A673 (cell line): Measurements from ENCODE around the gene GPX4. TPM values are rescaled to one million over a fixed set of nuclear protein-coding genes. Genes with fewer than 3 reads are reported as not detected.

ENCODE experiments used
- BruUV-seq: library from RNA; stranded (reverse); fragments of 400-500 nt; replicated peaks from 2 replicates; lab custom pipeline; 2021; lab: Mats Ljungman, UMichigan
- CTCF ChIA-PET: fragments of 300-600 bp; sonication (Branson Sonifier 250); formaldehyde crosslinking; loops from one replicate; lab custom pipeline; 2022; ENCODE audit warnings: antibody characterized with exemption; lab: Charles Lee
- POLR2A ChIA-PET: fragments of 300-600 bp; sonication (Branson Sonifier 250); formaldehyde crosslinking; loops from one replicate; lab custom pipeline; 2022; ENCODE audit warnings: antibody characterized with exemption; ENCODE audit not compliant: low non-redundant PET; lab: Charles Lee
- DNase-seq: peaks from one replicate; pipeline ENCODE4 v3.0.0-alpha.2; 2015; ENCODE audit warnings: low spot score
- H3K27ac ChIP-seq: fragments of 200-600 bp; sonication (generic); 2 replicates; pipeline ENCODE4 v1.5.1; 2016; ENCODE audit warnings: mixed run types, low read depth, mild to moderate bottlenecking, mixed read lengths, antibody characterized with exemption, low read length; ENCODE audit not compliant: poor library complexity, severe bottlenecking
- H3K27me3 ChIP-seq: fragments of 200-600 bp; sonication (generic); replicated peaks from 2 replicates; pipeline ENCODE4 v1.6.1; 2017; ENCODE audit warnings: mixed run types, low read depth, mild to moderate bottlenecking, mixed read lengths, antibody characterized with exemption, low read length; ENCODE audit not compliant: insufficient read depth, poor library complexity
- H3K36me3 ChIP-seq: fragments of 200-600 bp; sonication (generic); 2 replicates; pipeline ENCODE4 v1.6.1; 2016; ENCODE audit warnings: mixed run types, mild to moderate bottlenecking, mixed read lengths, antibody characterized with exemption, low read length; ENCODE audit not compliant: insufficient read depth, poor library complexity, severe bottlenecking
- H3K4me1 ChIP-seq: fragments of 200-600 bp; sonication (generic); 2 replicates; pipeline ENCODE4 v1.6.1; 2017; ENCODE audit warnings: mixed run types, mild to moderate bottlenecking, mixed read lengths, antibody characterized with exemption, low read length; ENCODE audit not compliant: insufficient read depth, poor library complexity, severe bottlenecking
- H3K4me3 ChIP-seq: fragments of 200-600 bp; sonication (generic); 2 replicates; pipeline ENCODE4 v1.5.1; 2016; ENCODE audit warnings: low read depth, mixed run types, mild to moderate bottlenecking, mixed read lengths, low read length; ENCODE audit not compliant: poor library complexity, severe bottlenecking
- H3K9me3 ChIP-seq: fragments of 200-600 bp; sonication (generic); 2 replicates; pipeline ENCODE4 v1.6.1; 2016; ENCODE audit warnings: mixed run types, low read depth, mild to moderate bottlenecking, mixed read lengths, antibody characterized with exemption, low read length; ENCODE audit not compliant: poor library complexity, severe bottlenecking
- EZH2 ChIP-seq: fragments of 200-600 bp; sonication (generic); IDR thresholded peaks from 2 replicates; pipeline ENCODE4 v1.6.1; 2017; ENCODE audit warnings: borderline replicate concordance, low read depth, mild to moderate bottlenecking, mixed read lengths, antibody characterized with exemption, low read length; ENCODE audit not compliant: poor library complexity, severe bottlenecking
- intact Hi-C: fragments of 100-400 bp; cut with micrococcal nuclease; formaldehyde crosslinking; loops from one replicate; pipeline ENCODE4 v1.10.0; 2022; ENCODE audit not compliant: unreplicated experiment
- total RNA-seq: library from RNA; stranded (reverse); gene quantifications from 2 replicates; pipeline ENCODE4 v1.2.3, GENCODE V29; 2021
- TF ChIP-seq, protein P1 (sequence below): fragments of 300-800, 200-600 bp; sonication (generic); conservative IDR thresholded peaks from 2 replicates; pipeline ENCODE4 v1.5.1; 2017; ENCODE audit warnings: low read depth, mild to moderate bottlenecking, antibody characterized with exemption, low read length, moderate library complexity, mixed read lengths

Gene GPX4
- total RNA-seq, 1 experiment from 2014 or later = 368 TPM

DNA sequence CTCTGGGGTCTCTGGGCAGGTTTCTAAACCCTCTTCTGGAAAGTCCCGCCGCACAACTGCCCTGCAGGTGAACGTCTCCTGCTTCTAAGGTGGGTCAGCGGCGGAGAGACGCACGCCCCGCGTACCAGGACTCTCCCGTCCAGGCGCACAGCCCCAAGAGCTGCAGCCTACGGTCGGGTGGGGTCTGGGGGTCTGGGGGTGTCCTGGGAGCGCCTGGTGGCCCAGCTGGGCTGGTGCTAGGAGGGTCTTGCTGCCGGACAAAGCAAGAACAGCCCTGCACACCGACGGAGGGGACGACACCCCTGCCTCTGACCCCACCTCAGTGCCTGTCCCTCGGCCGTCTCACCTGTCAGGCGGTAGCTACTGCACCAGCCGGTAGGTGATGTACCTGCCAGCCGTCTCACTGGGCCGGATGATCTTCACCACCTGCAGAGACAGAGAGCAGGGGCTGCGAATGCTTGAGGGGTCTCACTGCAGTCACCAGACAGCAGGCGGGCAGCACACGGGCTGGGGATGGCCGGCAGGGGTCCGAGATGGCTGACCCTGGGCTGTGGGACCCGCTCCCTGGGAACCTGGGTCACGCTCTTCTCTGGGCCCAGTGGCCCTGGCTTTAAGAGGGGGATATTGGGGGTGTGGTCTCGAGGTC, 14.5 kb upstream of the GPX4 start:
- Histone ChIP-seq H3K27me3 (no peaks in the 10 kb centered on the region), H3K4me1 (peaks cover 10% of the 10 kb centered on the region), H3K36me3 (peaks cover 52% of the 10 kb centered on the region), H3K27ac (no peak overlapping the region), H3K4me3 (no peak overlapping the region), H3K9me3 (no peaks in the 10 kb centered on the region)
- ChIA-PET CTCF (interaction anchor here (0.7 kb wide), 1 partner anchor 352 kb away, joined by 3 read pairs; no protein-coding TSS in a partner anchor), POLR2A (no interaction called here)
- TF ChIP-seq EZH2 = no peak
- TF ChIP-seq, protein P1, sequence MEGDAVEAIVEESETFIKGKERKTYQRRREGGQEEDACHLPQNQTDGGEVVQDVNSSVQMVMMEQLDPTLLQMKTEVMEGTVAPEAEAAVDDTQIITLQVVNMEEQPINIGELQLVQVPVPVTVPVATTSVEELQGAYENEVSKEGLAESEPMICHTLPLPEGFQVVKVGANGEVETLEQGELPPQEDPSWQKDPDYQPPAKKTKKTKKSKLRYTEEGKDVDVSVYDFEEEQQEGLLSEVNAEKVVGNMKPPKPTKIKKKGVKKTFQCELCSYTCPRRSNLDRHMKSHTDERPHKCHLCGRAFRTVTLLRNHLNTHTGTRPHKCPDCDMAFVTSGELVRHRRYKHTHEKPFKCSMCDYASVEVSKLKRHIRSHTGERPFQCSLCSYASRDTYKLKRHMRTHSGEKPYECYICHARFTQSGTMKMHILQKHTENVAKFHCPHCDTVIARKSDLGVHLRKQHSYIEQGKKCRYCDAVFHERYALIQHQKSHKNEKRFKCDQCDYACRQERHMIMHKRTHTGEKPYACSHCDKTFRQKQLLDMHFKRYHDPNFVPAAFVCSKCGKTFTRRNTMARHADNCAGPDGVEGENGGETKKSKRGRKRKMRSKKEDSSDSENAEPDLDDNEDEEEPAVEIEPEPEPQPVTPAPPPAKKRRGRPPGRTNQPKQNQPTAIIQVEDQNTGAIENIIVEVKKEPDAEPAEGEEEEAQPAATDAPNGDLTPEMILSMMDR = no peak
- no peak for DNase-seq
- BruUV-seq = no TSS peak
- intact Hi-C loops = no loop called here

- no peak overlapping the region for H3K4me3 ChIP-seq
- no peak overlapping the region for H3K27ac ChIP-seq
- H3K36me3 ChIP-seq = peaks cover 52% of the 10 kb centered on the region
- ChIA-PET CTCF (interaction anchor here (0.7 kb wide), 1 partner anchor 352 kb away, joined by 3 read pairs; no protein-coding TSS in a partner anchor), POLR2A (no interaction called here)
- TF ChIP-seq, protein P1 = no peak
- no peak for TF ChIP-seq EZH2
- BruUV-seq = no TSS peak
- no peaks in the 10 kb centered on the region for H3K27me3 ChIP-seq
- peaks cover 13% of the 10 kb centered on the region for H3K4me1 ChIP-seq
- intact Hi-C loops = no loop called here
- DNase-seq = no peak
- no peaks in the 10 kb centered on the region for H3K9me3 ChIP-seq
Observed at GRCh38 chr19:1089891-1090290, 13.9 kb upstream of the GPX4 start.

DNA sequence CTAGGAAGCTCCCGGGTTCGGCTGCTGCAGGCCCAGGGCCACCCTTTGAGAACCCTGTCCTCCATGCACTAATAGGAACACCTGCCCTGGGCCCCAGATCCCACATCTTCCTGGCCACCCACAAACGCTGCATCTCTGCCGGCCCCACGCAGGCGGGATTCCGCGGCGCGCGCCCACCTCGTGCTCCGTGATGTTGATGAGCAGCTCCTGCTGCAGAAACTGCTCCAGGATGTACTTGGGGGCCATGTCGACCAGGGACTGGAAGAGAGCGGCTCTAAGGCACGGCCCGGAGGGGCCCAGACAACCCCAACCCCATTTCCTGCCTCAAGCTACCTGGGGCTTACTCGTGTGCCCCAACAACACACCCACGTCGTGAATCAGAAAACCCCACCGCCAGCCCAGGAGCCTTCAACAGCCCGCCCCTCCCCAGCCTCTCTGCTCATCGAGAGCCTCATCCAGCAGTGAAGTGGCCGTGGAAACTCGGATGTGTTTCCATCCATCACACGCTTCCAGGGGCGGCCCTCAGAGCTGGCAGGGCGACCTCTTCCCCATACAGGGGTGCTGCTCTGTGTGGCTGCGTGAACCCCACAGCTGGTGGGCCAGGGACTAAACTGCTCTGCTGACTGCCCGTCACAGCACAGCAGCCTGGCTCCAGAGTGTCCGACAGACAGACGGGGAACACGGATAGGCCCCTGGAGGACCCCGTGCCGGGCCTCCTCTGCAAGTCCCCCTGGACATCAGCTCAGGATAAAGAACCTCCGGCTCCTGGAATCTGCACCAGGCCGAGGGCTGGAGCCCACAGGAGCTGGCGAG, 12.9 kb upstream of the GPX4 start:
- Histone ChIP-seq H3K4me3 (no peak overlapping the region), H3K27me3 (no peaks in the 10 kb centered on the region), H3K9me3 (no peaks in the 10 kb centered on the region), H3K4me1 (peaks cover 13% of the 10 kb centered on the region), H3K36me3 (peaks cover 52% of the 10 kb centered on the region), H3K27ac (no peak overlapping the region)
- no peak for DNase-seq
- ChIA-PET CTCF (no interaction called here), POLR2A (interaction anchor here (0.5 kb wide), 1 partner anchor 12 kb away, joined by 4 read pairs; no protein-coding TSS in a partner anchor)
- no peak for TF ChIP-seq EZH2
- TF ChIP-seq, protein P1 = no peak
- BruUV-seq = no TSS peak
- intact Hi-C loops = no loop called here
